ENCODE data around the gene ANGEL2.

DNA sequence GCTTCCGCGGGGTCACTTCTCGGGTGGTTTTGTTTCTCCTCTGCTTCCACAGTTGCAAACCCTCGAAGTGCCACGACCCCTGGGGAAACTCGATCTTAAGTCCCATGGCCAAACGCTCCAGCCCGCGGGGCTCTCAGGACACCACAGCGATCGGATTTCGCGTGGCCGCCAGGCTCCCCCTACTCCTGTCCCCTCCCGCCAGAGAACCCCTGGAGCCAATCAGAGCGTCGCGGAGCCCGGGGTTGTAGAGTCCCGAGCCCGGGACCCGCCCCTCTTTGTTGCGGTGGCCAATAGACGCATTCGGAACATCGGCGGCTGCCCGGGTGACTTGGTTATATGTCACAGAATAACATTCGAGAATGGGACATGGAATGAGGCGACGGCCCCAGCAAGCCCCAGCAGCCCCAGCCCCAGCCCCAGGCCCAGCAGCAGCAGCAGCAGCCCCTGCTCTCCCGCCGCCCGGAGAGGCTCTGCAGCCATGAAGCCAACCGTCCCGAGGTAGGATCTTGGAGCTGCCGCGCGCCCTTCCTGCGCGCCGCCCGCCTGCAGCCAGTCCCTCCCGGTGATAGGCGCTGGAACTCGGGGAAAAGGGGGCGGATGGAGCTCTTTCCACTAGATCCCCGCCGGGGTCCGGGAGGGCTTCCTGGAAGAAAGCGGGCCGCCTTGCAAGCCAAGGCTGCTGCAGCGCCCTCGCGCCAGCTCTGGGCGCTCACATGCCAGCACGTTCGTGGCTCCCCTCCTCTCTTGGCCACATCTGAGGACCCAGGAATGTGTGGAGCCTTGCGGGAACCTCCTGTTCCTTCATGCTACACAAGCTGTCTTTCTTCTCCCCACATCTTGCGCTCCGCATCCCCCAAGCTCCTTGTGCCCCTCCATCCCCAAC lies 65.2 kb downstream of the ANGEL2 start, which contains the start of gene VASH2:
- TF ChIP-seq, protein P1, sequence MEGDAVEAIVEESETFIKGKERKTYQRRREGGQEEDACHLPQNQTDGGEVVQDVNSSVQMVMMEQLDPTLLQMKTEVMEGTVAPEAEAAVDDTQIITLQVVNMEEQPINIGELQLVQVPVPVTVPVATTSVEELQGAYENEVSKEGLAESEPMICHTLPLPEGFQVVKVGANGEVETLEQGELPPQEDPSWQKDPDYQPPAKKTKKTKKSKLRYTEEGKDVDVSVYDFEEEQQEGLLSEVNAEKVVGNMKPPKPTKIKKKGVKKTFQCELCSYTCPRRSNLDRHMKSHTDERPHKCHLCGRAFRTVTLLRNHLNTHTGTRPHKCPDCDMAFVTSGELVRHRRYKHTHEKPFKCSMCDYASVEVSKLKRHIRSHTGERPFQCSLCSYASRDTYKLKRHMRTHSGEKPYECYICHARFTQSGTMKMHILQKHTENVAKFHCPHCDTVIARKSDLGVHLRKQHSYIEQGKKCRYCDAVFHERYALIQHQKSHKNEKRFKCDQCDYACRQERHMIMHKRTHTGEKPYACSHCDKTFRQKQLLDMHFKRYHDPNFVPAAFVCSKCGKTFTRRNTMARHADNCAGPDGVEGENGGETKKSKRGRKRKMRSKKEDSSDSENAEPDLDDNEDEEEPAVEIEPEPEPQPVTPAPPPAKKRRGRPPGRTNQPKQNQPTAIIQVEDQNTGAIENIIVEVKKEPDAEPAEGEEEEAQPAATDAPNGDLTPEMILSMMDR (IDR thresholded peaks at IDR 0.05; ENCODE audit: insufficient read depth, low read length, poor library complexity, severe bottlenecking), result no peak
- TF ChIP-seq EZH2phosphoT487 (conservative IDR thresholded peaks at IDR 0.05; ENCODE audit: low read length), result no peak
